SK-MEL-5 (cell line): ENCODE measurements around the gene MAPK10. TPM values are rescaled to one million over a fixed set of nuclear protein-coding genes. Genes with fewer than 3 reads are reported as not detected.
A peak's percentile ranks its signal among the peaks of the same experiment; 100 is the strongest.
"Not testable (repeated sequence)": the region's sequence is repeated elsewhere in the genome, so short reads cannot be mapped to it uniquely, and the experiment has no call there.

ENCODE experiments used
- DNase-seq: peaks from one replicate; pipeline ENCODE4 v3.0.0-alpha.2; 2016; ENCODE audit warnings: low read depth, low spot score
- in situ Hi-C: cut with HindIII; loops from 2 replicates; pipeline ENCODE4 v1.10.0; 2016; ENCODE audit warnings: low sequenced_read_pairs, high pct_unique_total_duplicates, low pct_unique_long_range_greater_than_20kb
- total RNA-seq: library from RNA; depleted of rRNA; stranded (reverse); fragments of >200 nt; shearing (Covaris generic); gene quantifications from 2 replicates; pipeline ENCODE4 v1.2.3, GENCODE V29; 2014

MAPK10 gene
- total RNA-seq, 1 experiment from 2014 or later, result 0.58 TPM

DNA sequence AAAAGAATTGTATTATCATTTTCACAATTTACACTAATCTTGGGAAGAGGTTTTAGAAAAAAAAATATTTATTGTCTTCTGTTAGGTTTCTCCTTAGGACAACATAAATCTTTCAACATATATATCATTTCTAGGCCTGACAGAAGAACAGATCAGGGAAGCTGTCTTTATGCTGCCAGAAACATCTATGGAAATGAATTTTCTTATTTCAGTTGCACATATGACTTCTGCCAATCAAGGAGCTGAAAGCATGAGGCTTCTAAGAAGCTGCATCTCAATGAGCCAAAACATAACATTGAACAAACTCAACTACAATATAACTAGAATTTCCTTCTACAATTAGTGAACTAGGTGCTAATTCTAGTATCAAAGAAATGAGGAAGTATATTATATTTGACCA lies 258.4 kb downstream of the MAPK10 start:
- in situ Hi-C loops, result no loop called here
- no peak for DNase-seq

DNA sequence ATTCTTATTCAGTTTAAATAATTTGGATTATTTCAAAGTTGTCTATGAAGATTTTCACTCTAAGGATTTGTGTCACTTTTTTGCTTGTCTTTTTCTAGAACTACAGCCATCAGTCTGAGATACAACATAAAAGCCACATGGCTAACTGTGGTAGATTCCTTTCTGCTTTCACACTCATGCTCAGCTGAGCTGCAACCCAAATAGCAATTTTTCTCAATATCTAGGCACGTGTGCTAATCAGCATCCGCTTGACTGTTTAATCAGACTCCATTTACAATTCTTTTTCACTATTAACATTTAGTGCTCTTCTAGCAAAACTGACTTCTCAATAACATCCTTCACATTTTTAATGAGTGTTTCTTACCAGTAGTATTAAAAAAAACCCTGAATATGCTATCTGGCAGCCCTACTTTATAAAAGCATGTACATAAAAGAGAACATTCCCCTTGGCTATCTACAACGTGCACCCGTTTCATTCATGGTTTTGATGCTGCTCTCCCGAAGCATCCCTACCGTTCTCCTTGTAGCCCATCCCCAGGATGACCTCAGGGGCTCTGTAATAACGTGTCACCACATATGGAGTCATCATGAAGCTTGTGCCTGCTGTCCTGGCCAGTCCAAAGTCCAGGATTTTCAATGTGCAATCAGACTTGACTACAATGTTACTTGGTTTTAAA lies 259.2 kb downstream of the MAPK10 start:
- DNase-seq, result no peak
- in situ Hi-C loops, result no loop called here

DNA sequence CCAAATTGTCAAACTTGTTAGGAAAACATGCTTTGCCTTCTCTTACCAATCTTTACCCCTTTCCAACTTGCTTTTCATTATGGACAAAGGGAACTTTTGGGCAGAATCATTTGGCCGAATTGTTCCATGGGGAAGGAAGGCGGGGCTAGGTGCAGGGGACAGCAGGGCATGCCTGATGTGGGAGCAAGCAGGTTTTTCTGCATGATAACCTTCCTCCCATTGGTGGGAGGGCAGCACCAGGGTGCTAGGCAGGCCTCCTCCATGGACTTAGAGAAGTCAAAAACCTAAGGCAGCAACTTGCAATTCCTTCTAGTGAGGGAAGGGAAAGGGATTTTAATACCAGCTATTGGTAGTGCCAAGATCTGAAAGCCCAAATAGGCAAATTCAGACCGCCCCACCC lies 260.5 kb downstream of the MAPK10 start:
- DNase-seq, result no peak
- in situ Hi-C loops, result no loop called here

DNA sequence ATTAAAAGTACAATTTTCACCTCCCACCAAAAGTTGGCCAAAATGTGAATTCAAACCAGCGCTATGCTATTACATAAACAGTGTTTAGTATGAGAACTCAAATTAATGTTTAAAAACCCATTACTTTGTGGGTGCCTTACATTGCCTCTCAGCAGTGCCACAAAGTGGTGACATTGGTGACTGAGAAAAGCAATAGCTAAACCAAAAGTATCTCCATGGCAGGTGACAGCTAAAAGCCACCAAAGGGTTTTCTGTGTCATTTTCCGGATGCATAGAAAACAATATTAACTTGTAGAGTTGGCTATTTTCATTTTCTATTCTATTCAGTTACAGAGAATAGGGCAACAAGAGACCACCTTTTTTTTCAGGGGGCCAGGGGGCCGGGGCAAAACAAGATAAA lies 261.2 kb downstream of the MAPK10 start:
- in situ Hi-C loops, result no loop called here
- no peak for DNase-seq

DNA sequence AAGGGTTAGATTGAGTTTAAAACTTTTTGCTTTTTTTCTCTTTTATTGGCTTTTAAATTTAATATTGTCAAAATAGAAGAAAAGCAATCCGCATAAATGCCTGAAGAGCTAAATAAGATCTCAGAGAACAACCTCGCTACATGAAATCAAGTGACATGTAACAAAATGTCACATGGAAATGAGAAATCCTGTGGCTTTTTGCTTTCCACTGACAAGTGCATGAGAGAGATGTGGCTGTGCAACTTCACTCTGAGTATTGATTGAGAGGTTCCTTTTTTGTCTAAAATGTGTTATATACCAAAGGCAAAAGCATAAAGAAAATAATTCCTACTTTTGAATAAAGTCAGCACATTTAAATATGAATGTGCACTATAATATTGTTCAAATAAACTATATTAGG lies 263.5 kb downstream of the MAPK10 start:
- in situ Hi-C loops, result no loop called here
- DNase-seq, result no peak

DNA sequence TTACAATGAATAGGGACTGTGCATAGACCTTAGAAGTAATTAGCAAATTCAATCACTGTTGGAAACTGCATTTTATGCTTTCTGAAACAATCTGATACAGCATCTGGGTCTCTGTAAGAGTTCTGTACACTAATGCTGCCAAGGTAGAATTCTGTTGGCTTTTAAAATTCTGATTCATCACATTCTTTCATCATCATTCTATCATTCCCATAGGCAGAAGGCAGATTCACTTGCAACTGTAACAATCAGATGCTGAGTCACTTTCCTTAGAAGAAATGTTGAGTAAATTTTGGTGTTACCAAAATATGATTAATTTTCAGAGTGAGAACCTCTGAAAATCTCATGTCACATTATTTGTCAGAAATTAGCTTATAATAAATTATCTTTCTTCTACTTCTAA lies 267.2 kb downstream of the MAPK10 start:
- DNase-seq, result no peak
- in situ Hi-C loops, result no loop called here

DNA sequence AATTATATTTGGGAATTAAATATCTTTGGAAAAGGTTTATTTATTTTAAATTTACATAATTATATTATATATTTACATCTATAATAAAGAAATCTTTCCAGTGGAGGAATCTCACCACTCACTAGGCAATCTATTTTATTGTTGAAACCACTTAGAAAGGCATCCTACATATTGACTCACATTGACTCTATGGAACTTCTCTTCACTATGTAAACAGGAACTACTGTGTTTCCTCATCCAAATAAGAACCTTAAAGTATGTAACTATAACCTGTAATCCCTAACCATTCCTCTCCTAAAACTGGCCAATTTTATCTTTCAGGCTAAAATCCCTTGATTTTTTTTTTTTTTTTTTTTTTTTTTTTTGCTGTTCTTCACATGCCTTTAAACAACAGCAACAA lies 268.7 kb downstream of the MAPK10 start:
- DNase-seq, result no peak
- in situ Hi-C loops, result no loop called here

DNA sequence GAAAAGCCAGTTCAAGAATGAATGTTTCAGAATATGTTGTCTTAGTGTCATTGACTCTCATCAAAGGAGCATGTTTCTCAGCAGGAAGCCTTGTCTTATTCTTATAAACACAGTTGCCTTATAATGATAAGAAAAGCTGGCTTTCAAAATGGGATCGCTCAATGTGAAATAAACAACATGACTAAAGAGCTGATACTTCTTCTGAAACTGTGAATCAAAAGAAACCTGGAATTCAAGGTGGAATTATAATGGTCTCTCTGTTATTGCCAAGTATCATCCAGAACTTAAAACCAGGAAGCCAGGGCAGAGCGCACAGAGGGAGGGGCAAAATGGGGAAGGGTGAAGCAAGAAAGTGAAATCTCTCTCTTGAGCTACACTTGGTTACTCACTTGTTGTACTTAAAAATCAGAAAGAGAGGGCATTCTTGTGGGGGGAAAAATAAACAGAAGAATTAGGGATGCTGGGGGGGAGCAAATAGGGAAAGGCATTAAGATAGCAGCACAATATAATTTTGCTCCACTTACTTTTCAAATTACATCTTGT lies 270.0 kb downstream of the MAPK10 start:
- in situ Hi-C loops, result no loop called here
- DNase-seq, result no peak

DNA sequence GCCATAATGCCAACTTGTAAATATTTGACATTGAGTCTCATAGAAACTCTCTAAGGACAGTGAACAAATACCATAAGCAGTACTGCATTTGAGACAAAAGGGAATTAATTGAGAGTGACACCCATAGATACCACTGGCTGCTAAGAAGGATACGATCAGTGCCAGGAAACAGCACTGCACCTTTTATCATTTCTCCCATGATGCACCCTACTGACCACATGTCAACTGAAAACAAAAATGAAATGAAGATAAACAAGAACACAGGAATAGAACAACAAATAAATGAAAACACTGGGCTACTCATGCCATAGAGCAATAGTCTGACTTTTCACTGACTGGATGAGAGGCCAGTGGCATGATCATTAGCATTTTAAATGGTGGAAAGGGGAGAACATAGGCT lies 270.8 kb downstream of the MAPK10 start:
- DNase-seq, result no peak
- in situ Hi-C loops, result no loop called here

DNA sequence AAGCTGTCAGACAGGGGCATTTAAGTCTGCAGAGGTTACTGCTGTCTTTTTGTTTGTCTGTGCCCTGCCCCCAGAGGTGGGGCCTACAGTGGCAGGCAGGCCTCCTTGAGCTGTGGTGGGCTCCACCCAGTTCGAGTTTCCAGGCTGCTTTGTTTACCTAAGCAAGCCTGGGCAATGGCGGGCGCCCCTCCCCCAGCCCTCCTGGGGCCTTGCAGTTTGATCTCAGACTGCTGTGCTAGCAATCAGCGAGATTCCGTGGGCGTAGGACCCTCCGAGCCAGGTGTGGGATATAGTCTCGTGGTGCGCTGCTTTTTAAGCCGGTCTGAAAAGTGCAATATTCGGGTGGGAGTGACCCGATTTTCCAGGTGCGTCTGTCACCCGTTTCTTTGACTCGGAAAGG lies 284.1 kb downstream of the MAPK10 start:
- in situ Hi-C loops, DNase-seq: not testable (repeated sequence)

DNA sequence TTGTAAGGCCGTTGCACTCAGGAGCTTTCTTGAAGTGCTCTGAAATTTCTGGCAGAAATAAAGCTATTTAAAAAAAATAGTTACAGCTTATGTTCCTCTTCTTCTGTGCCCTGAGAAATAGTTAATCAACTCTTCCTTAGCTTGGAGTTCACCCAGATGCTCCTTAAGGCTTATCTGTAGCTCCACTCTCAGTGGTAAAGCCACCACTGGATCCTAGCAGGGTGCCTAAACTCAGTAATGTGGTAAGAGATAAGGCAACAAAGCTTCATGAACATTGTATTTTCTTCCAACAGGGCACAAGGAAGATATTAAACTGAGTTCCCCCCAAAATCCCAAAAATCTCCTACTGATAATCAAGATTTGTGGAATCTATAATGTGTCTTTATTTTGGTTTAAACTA lies 299.5 kb downstream of the MAPK10 start:
- in situ Hi-C loops, result no loop called here
- no peak for DNase-seq

DNA sequence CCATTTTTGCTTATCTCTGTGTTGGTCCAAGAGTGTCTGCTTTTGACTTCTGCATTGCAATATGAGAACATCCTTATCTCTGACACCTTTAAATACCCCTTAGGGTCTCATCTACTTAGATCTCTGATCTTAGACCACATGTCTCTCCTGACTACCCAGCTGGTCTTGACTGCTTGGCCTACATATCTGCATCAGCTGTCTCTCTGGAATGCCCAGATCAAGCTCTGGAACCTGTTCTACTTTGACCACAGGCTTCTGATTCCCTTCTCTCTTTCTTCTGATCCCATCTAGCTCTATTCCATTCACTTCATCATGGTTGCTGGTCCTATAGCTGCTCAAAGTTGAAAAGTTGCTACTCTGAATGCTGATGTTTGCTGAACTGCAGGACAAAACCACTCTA lies 301.2 kb downstream of the MAPK10 start:
- DNase-seq, result no peak
- in situ Hi-C loops, result no loop called here

DNA sequence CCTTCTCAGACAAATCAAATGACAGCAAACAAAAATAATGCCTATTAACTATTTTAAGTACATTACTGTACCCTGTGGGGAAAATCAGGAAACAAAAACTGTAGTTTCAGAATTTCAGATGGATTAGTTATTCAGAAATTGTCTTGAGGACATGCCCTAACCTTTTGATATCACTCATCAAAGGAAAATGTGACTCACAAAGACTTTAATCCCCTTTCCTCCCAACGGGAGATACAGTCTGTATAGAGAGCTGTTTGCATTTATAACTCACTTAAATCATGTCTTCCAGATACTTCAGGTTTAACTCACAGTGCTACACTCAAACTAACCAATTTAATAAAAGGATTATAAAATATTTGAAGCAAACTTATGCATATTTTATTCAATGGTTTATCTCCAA lies 304.0 kb downstream of the MAPK10 start:
- in situ Hi-C loops, result no loop called here
- DNase-seq, result no peak

DNA sequence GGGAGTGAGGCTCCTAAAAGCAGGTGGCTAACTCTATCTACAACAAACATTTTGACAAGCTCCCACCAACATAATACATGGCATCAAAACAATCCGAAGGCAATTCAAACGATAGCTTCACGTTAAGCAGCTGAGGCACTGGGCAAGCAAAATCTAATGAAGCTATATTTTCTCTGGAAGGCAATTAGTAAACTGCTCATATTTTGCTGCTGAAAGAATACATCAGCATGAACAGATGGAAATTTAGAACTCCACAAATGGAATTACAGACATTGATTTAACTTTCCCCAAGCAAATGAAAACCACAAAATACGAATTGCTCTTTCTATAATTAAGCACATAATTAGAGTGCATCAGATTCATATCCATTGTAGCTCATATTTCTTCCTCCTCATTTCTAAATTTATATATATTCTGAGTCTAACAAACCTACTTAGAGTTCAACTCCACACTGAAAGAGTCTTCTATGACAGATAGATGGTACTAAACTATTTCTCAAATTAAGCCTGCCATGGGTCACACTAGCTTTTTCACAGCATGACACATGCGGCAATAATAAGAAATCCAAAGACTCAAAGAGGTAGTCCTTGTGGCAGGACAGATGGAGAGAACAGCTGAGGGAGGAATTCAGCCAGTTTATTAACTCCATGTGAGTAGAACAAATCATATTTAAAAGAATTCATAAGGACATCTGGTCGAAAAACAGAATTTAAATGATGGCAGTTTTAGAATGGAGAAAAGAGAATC lies 305.4 kb downstream of the MAPK10 start:
- in situ Hi-C loops, result no loop called here
- DNase-seq, result no peak

DNA sequence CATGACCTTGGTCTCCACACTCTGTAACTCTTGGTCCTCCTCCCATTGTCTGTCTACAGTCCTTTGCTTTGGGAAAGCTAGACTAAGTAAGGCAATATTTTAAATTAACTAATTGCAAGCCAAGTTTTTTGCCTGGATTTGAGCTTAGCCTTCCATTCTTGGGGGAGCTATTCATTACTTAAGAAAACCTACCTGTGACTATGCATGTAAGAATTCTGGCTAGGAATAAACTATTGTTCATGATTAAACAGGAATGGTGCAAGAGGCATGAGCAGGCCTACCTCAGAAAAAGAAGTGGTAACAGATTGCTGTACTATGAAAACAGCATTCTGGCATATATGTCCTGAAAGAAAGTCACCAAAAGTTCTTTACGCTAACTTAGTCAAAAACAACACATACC lies 309.4 kb downstream of the MAPK10 start:
- in situ Hi-C loops, result no loop called here
- DNase-seq, result no peak

DNA sequence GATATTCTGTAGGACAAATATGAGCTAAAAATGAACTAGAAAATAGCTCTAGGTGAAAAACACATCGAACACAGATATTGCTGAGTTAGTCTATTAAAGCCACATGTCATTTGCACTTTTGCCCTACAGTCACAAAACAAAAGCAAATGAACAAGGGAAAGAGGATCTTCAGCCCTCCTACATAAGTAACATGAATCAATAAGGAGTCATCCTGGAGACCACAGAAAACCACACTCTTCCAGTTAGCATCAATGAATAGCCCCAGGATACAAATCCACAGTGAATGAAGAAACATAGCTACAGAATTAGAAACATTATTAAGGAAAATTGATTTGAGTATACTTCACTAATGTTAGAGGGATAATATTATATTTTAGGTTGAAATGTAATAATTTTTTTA lies 311.4 kb downstream of the MAPK10 start:
- DNase-seq, result no peak
- in situ Hi-C loops, result no loop called here

DNA sequence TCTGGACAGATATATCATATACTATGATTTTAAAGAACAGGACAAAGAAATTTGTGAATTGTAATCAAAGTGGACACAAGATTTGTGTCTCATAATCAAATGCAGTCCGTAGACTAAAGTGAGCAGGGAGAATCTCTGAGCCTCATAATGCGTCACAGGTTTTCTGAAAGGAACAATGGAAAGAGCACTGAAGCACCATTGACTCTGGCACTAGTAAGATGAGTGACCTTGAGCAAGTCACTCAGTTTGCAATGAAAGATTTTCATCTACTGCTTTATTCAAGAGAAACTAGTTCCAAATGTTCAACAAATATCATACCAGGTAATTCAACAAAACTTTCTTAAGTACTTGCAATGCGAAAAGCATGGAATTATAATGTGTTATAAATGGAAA lies 315.3 kb downstream of the MAPK10 start:
- in situ Hi-C loops, result no loop called here
- no peak for DNase-seq

DNA sequence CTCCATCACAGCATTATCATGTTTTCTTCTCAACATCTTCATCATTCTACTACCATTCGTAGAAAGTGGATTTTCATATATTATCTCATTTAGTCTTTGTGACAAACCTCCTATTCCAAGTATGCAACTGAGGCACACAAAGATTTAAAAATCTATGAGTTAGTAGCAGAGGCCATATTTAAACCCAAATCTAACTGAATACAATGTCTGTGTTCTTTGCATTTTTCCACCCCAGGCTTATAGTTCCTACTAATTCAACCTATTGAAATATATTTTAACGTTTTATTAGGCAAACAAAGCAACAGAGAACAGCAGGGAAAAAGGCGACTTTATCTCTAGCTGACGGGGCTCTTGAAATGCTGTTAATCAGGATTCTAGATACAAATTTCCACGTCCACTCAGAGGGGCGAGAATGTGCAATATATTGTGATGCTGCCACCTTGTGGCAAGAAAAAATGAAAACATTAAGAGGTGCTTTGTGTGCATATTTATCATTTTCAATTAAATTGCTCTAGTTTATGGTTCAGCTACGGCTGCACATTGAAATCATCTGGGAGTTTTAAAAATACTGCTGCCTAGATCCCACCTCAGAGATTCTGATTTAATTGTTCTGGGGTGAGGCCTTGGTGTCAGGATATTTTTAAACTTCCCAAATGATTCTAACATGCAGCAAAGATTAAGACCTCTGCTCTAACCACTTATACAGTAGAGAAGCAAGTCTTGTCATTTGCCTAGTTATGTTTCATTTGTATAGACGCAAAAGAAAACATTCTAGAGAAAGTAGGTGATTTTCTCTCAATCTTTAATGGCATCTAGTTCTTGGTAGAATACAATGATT lies 315.9 kb downstream of the MAPK10 start:
- in situ Hi-C loops, result no loop called here
- DNase-seq, result peak; percentile 61
